Trophoblast cell (in vitro differentiated cells and primary cell): Measurements from ENCODE around the gene UBXN10. TPM values are rescaled to one million over a fixed set of nuclear protein-coding genes. Genes with fewer than 3 reads are reported as not detected.

Source experiments
- DNase-seq, 2 donors: peaks; one replicate each; pipeline ENCODE4 v3.0.0-alpha.2; 2016
- H2AFZ ChIP-seq: 2 replicates; pipeline ENCODE4 v1.6.1; 2013; ENCODE audit warnings: low read length, moderate library complexity, mild to moderate bottlenecking; ENCODE audit not compliant: insufficient read depth, poor library complexity
- H2AK5ac ChIP-seq: 2 replicates; pipeline ENCODE4 v1.6.1; 2013; ENCODE audit warnings: mild to moderate bottlenecking, low read length
- H2BK120ac ChIP-seq: 2 replicates; pipeline ENCODE4 v1.6.1; 2013; ENCODE audit warnings: low read length, mild to moderate bottlenecking, moderate library complexity; ENCODE audit not compliant: insufficient read depth, poor library complexity
- H2BK12ac ChIP-seq: 2 replicates; pipeline ENCODE4 v1.6.1; 2013; ENCODE audit warnings: mild to moderate bottlenecking, low read length, moderate library complexity
- H2BK5ac ChIP-seq: 2 replicates; pipeline ENCODE4 v1.6.1; 2013; ENCODE audit warnings: low read length, low read depth, moderate library complexity, mild to moderate bottlenecking; ENCODE audit not compliant: poor library complexity
- H3K14ac ChIP-seq: 2 replicates; pipeline ENCODE4 v1.6.1; 2013; ENCODE audit warnings: mild to moderate bottlenecking, low read length
- H3K18ac ChIP-seq: 2 replicates; pipeline ENCODE4 v1.6.1; 2013; ENCODE audit warnings: mild to moderate bottlenecking, low read length
- H3K23ac ChIP-seq: 2 replicates; pipeline ENCODE4 v1.6.1; 2013; ENCODE audit warnings: low read length
- H3K27ac ChIP-seq: 2 replicates; pipeline ENCODE4 v1.5.1; 2013; ENCODE audit warnings: low read depth, mild to moderate bottlenecking, inconsistent platforms, low read length, moderate library complexity
- H3K27me3 ChIP-seq: 2 replicates; pipeline ENCODE4 v1.6.1; 2013; ENCODE audit warnings: inconsistent platforms, mild to moderate bottlenecking, low read length, moderate library complexity; ENCODE audit not compliant: insufficient read depth
- H3K36me3 ChIP-seq, 2 experiments: 1 replicate in 1 of 2; 2 replicates in 1 of 2; pipeline ENCODE4 v1.6.1; 2013; ENCODE audit warnings: low read length in 2 of 2, mild to moderate bottlenecking in 2 of 2, moderate library complexity in 1 of 2; ENCODE audit not compliant: insufficient read depth in 2 of 2, control insufficient read depth in 1 of 2
- H3K4ac ChIP-seq: 2 replicates; pipeline ENCODE4 v1.6.1; 2013; ENCODE audit warnings: low read depth, mild to moderate bottlenecking, low read length, moderate library complexity
- H3K4me1 ChIP-seq, 2 experiments: 1 replicate in 1 of 2; 2 replicates in 1 of 2; pipeline ENCODE4 v1.6.1; 2013; ENCODE audit warnings: low read length in 2 of 2, mild to moderate bottlenecking in 2 of 2, moderate library complexity in 1 of 2; ENCODE audit not compliant: insufficient read depth in 2 of 2, control insufficient read depth in 1 of 2
- H3K4me2 ChIP-seq: 2 replicates; pipeline ENCODE4 v1.6.1; 2013; ENCODE audit warnings: inconsistent platforms, mild to moderate bottlenecking, low read length, moderate library complexity
- H3K4me3 ChIP-seq: 2 replicates; pipeline ENCODE4 v1.5.1; 2013; ENCODE audit warnings: mild to moderate bottlenecking, low read depth, low read length, inconsistent platforms
- H3K79me1 ChIP-seq: one replicate; pipeline ENCODE4 v1.6.1; 2013; ENCODE audit warnings: low read length
- H3K79me2 ChIP-seq: 2 replicates; pipeline ENCODE4 v1.6.1; 2013; ENCODE audit warnings: low read length, mild to moderate bottlenecking; ENCODE audit not compliant: control insufficient read depth, insufficient read depth, poor library complexity
- H3K9ac ChIP-seq: 2 replicates; pipeline ENCODE4 v1.6.1; 2013; ENCODE audit warnings: mild to moderate bottlenecking, low read length
- H3K9me3 ChIP-seq: 2 replicates; pipeline ENCODE4 v1.6.1; 2013; ENCODE audit warnings: low read depth, mild to moderate bottlenecking, control low read depth, inconsistent platforms, low read length; ENCODE audit not compliant: insufficient read depth
- H4K12ac ChIP-seq: 2 replicates; pipeline ENCODE4 v1.6.1; 2013; ENCODE audit warnings: low read depth, mild to moderate bottlenecking, low read length, moderate library complexity
- H4K8ac ChIP-seq: 2 replicates; pipeline ENCODE4 v1.6.1; 2013; ENCODE audit warnings: low read depth, mild to moderate bottlenecking, low read length, moderate library complexity
- H4K91ac ChIP-seq: one replicate; pipeline ENCODE4 v1.6.1; 2013; ENCODE audit warnings: low read depth, mild to moderate bottlenecking, low read length, moderate library complexity
- WGBS: extraction: QIAGEN DNeasy Blood & Tissue Kit; methylation state at CpG from one replicate; pipeline ENCODE4 v1.1.7; 2013; ENCODE audit warnings: missing lambda C conversion rate; ENCODE audit not compliant: insufficient read length, insufficient coverage; ENCODE audit errors: extremely low coverage; 5-methylcytosine and 5-hydroxymethylcytosine counted together
- polyA plus RNA-seq: library from polyadenylated mRNA; stranded (reverse); fragments of 200-250 nt; gene quantifications from 2 replicates; pipeline ENCODE4 v1.2.3, GENCODE V29; 2013

Gene UBXN10
- polyA plus RNA-seq: 0.75 and 0.88 TPM in 2 replicates

DNA sequence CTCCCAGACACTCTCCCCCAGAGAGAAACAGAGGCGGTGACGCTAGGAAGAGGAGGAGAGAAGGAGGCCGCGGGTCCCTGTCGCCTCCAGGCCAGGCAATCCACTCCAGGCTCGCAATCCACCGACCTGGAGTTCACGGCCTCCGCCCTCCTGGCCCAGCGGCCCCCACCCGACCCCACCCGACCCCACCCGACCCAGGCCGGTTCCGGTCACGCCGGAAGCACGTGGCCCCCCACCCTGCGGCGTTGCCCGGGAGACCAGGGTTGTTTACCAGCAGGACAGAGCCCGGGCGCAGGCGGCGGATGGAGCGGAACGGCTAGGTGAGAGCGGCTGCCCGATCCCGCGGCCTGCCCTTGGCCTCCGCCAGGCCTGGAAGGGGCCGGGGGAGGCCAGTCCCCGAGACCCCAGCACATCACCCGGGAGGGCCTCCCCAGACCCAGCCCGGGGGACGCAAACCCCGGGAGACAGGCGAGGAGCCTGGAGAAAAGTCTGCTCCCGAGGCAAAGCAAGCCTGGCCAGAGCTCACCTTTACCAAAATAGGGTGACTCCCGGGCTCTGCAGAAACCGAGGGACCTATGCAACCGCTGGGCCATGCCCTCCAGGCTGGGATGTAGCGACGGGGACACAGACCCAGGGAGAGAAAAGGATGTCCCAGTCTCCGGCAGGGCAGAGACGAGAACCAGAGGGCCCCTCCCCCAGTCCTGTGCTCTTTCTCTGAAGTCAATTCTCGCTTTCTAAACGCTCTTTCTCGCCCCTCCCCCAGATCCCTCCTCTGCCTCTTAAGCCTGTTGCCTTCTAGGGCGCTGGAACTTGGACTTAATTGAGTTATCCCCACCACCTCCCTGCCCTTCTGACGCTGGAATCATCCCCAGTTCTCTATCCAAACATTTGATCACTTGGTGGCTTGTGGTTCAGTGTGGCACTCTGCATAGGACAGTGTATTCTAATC lies at the start of gene UBXN10, which contains the start of gene PLA2G2C:
Gene UBXN10, plus strand, starts transcription at position 263 of the 949 bp plus-strand sequence. CDS start 4,466 bp downstream, outside the sequence.
Gene PLA2G2C, minus strand, starts transcription at position 685 of the 949 bp plus-strand sequence. CDS start 9,155 bp downstream, outside the sequence.
- peak within 1 kb of the TSS; percentile 73 for H4K12ac ChIP-seq
- no peaks in the 10 kb centered on the region for H3K79me2 ChIP-seq

GRCh38 chr1:20136249-20136648 lies 49.6 kb upstream of the UBXN10 start:
- Histone ChIP-seq H3K23ac (no peak overlapping the region), H3K4me1 (peaks cover 7 to 11% of the 10 kb centered on the region in 2 experiments), H2AK5ac (no peak overlapping the region), H3K4me3 (no peak overlapping the region), H4K12ac (no peak overlapping the region), H2BK12ac (no peak overlapping the region), H4K91ac (no peak overlapping the region), H3K9me3 (no peaks in the 10 kb centered on the region), H3K4ac (no peak overlapping the region), H3K9ac (no peak overlapping the region), H3K36me3 (no peaks in the 10 kb centered on the region), H3K4me2 (no peak overlapping the region), H3K79me1 (no peaks in the 10 kb centered on the region), H2BK120ac (no peak overlapping the region), H3K27ac (no peak overlapping the region), H3K18ac (no peak overlapping the region), H2AFZ (no peak overlapping the region), H3K27me3 (no peaks in the 10 kb centered on the region), H3K79me2 (no peaks in the 10 kb centered on the region), H3K14ac (no peak overlapping the region), H4K8ac (no peak overlapping the region), H2BK5ac (no peak overlapping the region)
- DNase-seq: no peak
- no CpG with 5 or more reads among the region's 3 CpGs for WGBS

More for the DNA sequence above, at the start of gene UBXN10, which contains the start of gene PLA2G2C:
- peak within 1 kb of the TSS; percentile 81 for H4K91ac ChIP-seq
- peak within 1 kb of the TSS; percentile 65 for H3K18ac ChIP-seq
- no peak within 1 kb of the TSS for H3K23ac ChIP-seq
- no peak within 1 kb of the TSS for H3K4ac ChIP-seq
- H3K36me3 ChIP-seq: no peaks in the 10 kb centered on the region
- peak within 1 kb of the TSS; percentile 74 for H4K8ac ChIP-seq
- peak within 1 kb of the TSS; percentile 52 for H3K14ac ChIP-seq
- H2BK12ac ChIP-seq: no peak within 1 kb of the TSS
- DNase-seq: peak; percentile 13 to 25
- H3K4me2 ChIP-seq: peak within 1 kb of the TSS; percentile 73
- H3K4me1 ChIP-seq: peaks cover 13 to 25% of the 10 kb centered on the region in 2 experiments
- H3K9ac ChIP-seq: no peak within 1 kb of the TSS
- H2AFZ ChIP-seq: peak within 1 kb of the TSS; percentile 77
- H3K27me3 ChIP-seq: no peaks in the 10 kb centered on the region
- peak within 1 kb of the TSS; percentile 46 for H2BK120ac ChIP-seq
- H3K9me3 ChIP-seq: no peaks in the 10 kb centered on the region
- H3K4me3 ChIP-seq: peak within 1 kb of the TSS; percentile 47
- peak within 1 kb of the TSS; percentile 29 for H2BK5ac ChIP-seq
- peaks cover 11% of the 10 kb centered on the region for H3K79me1 ChIP-seq
- no peak within 1 kb of the TSS for H2AK5ac ChIP-seq
- WGBS: no CpG with 5 or more reads among the region's 52 CpGs
- H3K27ac ChIP-seq: peak within 1 kb of the TSS; percentile 4

GRCh38 chr1:20137055-20137454 lies 48.8 kb upstream of the UBXN10 start:
- no peak overlapping the region for H2AK5ac ChIP-seq
- H4K8ac ChIP-seq: no peak overlapping the region
- H3K4ac ChIP-seq: no peak overlapping the region
- no peaks in the 10 kb centered on the region for H3K79me1 ChIP-seq
- H3K18ac ChIP-seq: no peak overlapping the region
- H2BK120ac ChIP-seq: no peak overlapping the region
- no peak overlapping the region for H4K12ac ChIP-seq
- no peak overlapping the region for H3K23ac ChIP-seq
- no peak overlapping the region for H3K14ac ChIP-seq
- no peak overlapping the region for H4K91ac ChIP-seq
- no peaks in the 10 kb centered on the region for H3K27me3 ChIP-seq
- WGBS: no CpG with 5 or more reads among the region's 4 CpGs
- no peak overlapping the region for H2AFZ ChIP-seq
- no peak overlapping the region for H3K4me2 ChIP-seq
- no peaks in the 10 kb centered on the region for H3K36me3 ChIP-seq
- no peak overlapping the region for H3K27ac ChIP-seq
- no peak overlapping the region for H3K9ac ChIP-seq
- no peak overlapping the region for H2BK5ac ChIP-seq
- no peak overlapping the region for H2BK12ac ChIP-seq
- peaks cover 7 to 11% of the 10 kb centered on the region in 2 experiments for H3K4me1 ChIP-seq
- H3K4me3 ChIP-seq: no peak overlapping the region
- peak in 1 of 2 donors; percentile 48 for DNase-seq
- H3K9me3 ChIP-seq: no peaks in the 10 kb centered on the region
- H3K79me2 ChIP-seq: no peaks in the 10 kb centered on the region

DNA sequence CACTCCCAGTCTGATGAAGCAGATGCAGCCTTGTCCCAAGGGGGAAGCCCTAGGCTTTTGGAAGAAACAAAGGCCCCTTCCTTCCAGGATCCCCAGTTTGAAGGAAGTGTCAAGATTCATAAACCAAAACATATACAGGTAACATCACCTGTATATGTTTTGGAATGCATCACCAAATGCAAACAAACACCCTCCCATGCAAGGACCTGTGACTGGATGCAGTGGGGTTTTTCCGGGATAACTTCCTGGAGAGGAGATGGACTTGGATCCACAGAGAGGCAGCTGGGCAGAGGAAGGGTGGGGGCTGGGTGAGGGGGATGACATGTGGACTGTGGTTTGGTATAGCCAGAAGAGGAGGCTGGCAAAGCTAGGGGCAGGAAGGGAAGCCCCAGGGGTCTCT lies 48.3 kb upstream of the UBXN10 start:
- Histone ChIP-seq H3K4ac (no peak overlapping the region), H2AK5ac (no peak overlapping the region), H3K4me3 (no peak overlapping the region), H3K36me3 (no peaks in the 10 kb centered on the region), H4K91ac (no peak overlapping the region), H2BK5ac (no peak overlapping the region), H3K9ac (no peak overlapping the region), H3K9me3 (no peaks in the 10 kb centered on the region), H3K4me2 (no peak overlapping the region), H2AFZ (no peak overlapping the region), H2BK12ac (no peak overlapping the region), H3K27ac (no peak overlapping the region), H3K79me1 (no peaks in the 10 kb centered on the region), H3K14ac (no peak overlapping the region), H3K18ac (no peak overlapping the region), H3K23ac (no peak overlapping the region), H3K79me2 (no peaks in the 10 kb centered on the region), H3K4me1 (peaks cover 7 to 11% of the 10 kb centered on the region in 2 experiments), H4K12ac (no peak overlapping the region), H4K8ac (no peak overlapping the region), H3K27me3 (no peaks in the 10 kb centered on the region), H2BK120ac (no peak overlapping the region)
- no peak for DNase-seq
- WGBS: no CpG with 5 or more reads among the region's 1 CpG
